Left lung (tissue), 10 donors: Measurements from ENCODE around the gene INSYN2B. TPM values are rescaled to one million over a fixed set of nuclear protein-coding genes. Genes with fewer than 3 reads are reported as not detected.

Source experiments
- ATAC-seq: fragments of 200-7000 bp; cut with Tn5 transposase; one replicate; pipeline ENCODE4 v1.9.1; 2020; ENCODE audit warnings: moderate library complexity
- DNase-seq, 4 donors: peaks; one replicate each; pipeline ENCODE4 v3.0.0-alpha.2; 2013 to 2020
- H3K27ac ChIP-seq, 2 donors: fragments of 200-600 bp; sonication (generic) in 1 of 2; one replicate each; pipeline versions ENCODE4 v1.5.0 to v1.8.0; 2020 to 2021
- H3K27me3 ChIP-seq, 2 donors: fragments of 200-600 bp; sonication (generic) in 1 of 2; one replicate each; pipeline versions ENCODE4 v1.5.0 to v1.8.0; 2020 to 2021
- H3K36me3 ChIP-seq, 2 donors: fragments of 200-600 bp; sonication (generic) in 1 of 2; one replicate each; pipeline versions ENCODE4 v1.5.0 to v1.8.0; 2020 to 2021
- H3K4me1 ChIP-seq, 2 donors: fragments of 200-600 bp; one replicate each; pipeline ENCODE4 v1.8.0; 2021
- H3K4me3 ChIP-seq, 2 donors: fragments of 200-600 bp; sonication (generic) in 1 of 2; one replicate each; pipeline versions ENCODE4 v1.5.0 to v1.8.0; 2020 to 2021; ENCODE audit warnings: mild to moderate bottlenecking in 1 of 2
- H3K9me3 ChIP-seq, 2 donors: fragments of 200-600 bp; sonication (generic) in 1 of 2; one replicate each; pipeline versions ENCODE4 v1.5.0 to v1.8.0; 2020 to 2021
- intact Hi-C, 2 donors: fragments of 100-400 bp; cut with DNase I; formaldehyde crosslinking; loops; one replicate each; pipeline versions ENCODE4 v1.11.2 to v1.14.2; 2022
- polyA plus RNA-seq, 6 donors: library from polyadenylated mRNA; unstranded; fragments of 120-200 nt; gene quantifications; one replicate each; pipeline ENCODE4 v1.2.1, GENCODE V29; 2013; ENCODE audit not compliant: insufficient read length in 6 of 6
- total RNA-seq, 2 donors: library from RNA; stranded (reverse); fragmentation: NEBNext Ultra II Directional; extraction: Animal tissue kit (Norgen Biotek cat#: 25700); gene quantifications; one replicate each; pipeline ENCODE4 v1.2.1, GENCODE V29; 2021
- TF ChIP-seq, protein P1 (sequence below), 2 donors: fragments of 200-600 bp; sonication (generic) in 1 of 2; IDR thresholded peaks; one replicate each; pipeline versions ENCODE4 v1.5.0 to v1.8.0; 2021; ENCODE audit warnings: antibody characterized with exemption in 2 of 2
- donor health status: DM: no; HTN: yes; CAD: no.
- donor health status: DM: no; HTN: no; CAD: no.

The INSYN2B gene
- total and polyA plus RNA-seq, 8 donors = 0.10 to 7.0 (median 4.2) TPM

DNA sequence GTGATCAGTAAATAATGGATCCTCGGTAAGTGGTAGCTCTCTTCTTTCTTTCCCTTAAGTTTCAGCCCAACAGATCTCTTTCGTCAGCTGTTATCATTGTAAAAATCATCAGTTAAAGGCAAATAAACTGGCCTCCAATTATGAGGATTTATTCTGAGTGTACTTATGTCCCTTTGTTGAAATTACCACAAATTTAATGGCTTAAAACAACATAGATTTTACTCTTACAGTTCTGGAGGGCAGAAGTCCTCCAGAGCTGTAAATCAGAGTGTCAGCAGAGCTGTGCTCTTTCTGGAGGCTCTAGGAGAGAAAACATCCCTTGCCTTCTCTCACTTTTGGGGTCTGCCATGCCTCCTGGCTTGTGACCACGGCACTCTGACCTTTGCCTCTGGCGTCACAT, 104.6 kb downstream of the INSYN2B start:
- intact Hi-C loops = no loop called here
- DNase-seq (no peak), ATAC-seq (no peak)
- peaks cover 2 to 49% of the 10 kb centered on the region in 2 donors for H3K4me1 ChIP-seq
- no peaks in the 10 kb centered on the region for H3K27me3 ChIP-seq
- no peak overlapping the region for H3K4me3 ChIP-seq
- peak overlapping the region in 1 of 2 donors; percentile 73 for H3K27ac ChIP-seq
- TF ChIP-seq, protein P1, sequence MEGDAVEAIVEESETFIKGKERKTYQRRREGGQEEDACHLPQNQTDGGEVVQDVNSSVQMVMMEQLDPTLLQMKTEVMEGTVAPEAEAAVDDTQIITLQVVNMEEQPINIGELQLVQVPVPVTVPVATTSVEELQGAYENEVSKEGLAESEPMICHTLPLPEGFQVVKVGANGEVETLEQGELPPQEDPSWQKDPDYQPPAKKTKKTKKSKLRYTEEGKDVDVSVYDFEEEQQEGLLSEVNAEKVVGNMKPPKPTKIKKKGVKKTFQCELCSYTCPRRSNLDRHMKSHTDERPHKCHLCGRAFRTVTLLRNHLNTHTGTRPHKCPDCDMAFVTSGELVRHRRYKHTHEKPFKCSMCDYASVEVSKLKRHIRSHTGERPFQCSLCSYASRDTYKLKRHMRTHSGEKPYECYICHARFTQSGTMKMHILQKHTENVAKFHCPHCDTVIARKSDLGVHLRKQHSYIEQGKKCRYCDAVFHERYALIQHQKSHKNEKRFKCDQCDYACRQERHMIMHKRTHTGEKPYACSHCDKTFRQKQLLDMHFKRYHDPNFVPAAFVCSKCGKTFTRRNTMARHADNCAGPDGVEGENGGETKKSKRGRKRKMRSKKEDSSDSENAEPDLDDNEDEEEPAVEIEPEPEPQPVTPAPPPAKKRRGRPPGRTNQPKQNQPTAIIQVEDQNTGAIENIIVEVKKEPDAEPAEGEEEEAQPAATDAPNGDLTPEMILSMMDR (IDR thresholded peaks at IDR 0.05) = no peak
- H3K36me3 ChIP-seq = no peaks in the 10 kb centered on the region
- H3K9me3 ChIP-seq = no peaks in the 10 kb centered on the region

GRCh38 chr5:169875091-169875728, 105.1 kb downstream of the INSYN2B start:
- no peaks in the 10 kb centered on the region for H3K9me3 ChIP-seq
- H3K4me3 ChIP-seq = no peak overlapping the region
- TF ChIP-seq, protein P1 (IDR thresholded peaks at IDR 0.05) = no peak
- peak; percentile 63 for ATAC-seq
- peaks cover 2 to 49% of the 10 kb centered on the region in 2 donors for H3K4me1 ChIP-seq
- peak in 2 of 4 donors; percentile 33 to 63 for DNase-seq
- H3K27ac ChIP-seq = peak overlapping the region in 1 of 2 donors; percentile 73
- intact Hi-C loops = no loop called here
- no peaks in the 10 kb centered on the region for H3K36me3 ChIP-seq
- H3K27me3 ChIP-seq = no peaks in the 10 kb centered on the region

- Histone ChIP-seq H3K4me1 (peaks cover 2 to 48% of the 10 kb centered on the region in 2 donors), H3K36me3 (no peaks in the 10 kb centered on the region), H3K4me3 (no peak overlapping the region), H3K27me3 (no peaks in the 10 kb centered on the region), H3K27ac (peak overlapping the region in 1 of 2 donors; percentile 73), H3K9me3 (no peaks in the 10 kb centered on the region)
- TF ChIP-seq, protein P1 (IDR thresholded peaks at IDR 0.05) = no peak
- ATAC-seq (peak; percentile 53), DNase-seq (no peak)
- intact Hi-C loops = no loop called here
Measured at GRCh38 chr5:169874621-169875020, 105.7 kb downstream of the INSYN2B start.

DNA sequence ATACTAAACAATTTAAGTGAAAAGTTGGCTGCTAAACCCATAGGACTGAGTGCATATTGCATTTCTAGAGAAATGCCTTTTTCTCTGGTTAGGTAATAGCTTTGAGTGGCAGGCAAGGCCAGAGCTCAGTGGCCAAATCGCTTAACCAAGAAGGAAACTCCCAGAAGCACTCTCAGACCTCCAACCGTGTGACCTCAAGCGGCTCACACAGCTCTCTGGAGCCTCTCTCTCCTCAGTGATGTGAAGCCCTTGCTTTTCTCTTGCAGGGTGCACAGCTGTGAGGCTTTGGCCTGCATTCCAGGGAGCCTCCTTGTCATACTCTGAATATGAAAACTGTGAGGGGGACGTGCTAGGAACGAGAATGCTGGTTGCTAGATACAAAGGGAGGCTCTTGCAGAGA, 106.7 kb downstream of the INSYN2B start:
- H3K9me3 ChIP-seq = no peaks in the 10 kb centered on the region
- no peak overlapping the region for H3K4me3 ChIP-seq
- ATAC-seq (peak; percentile 66), DNase-seq (peak in 1 of 4 donors; percentile 20)
- TF ChIP-seq, protein P1 (IDR thresholded peaks at IDR 0.05) = no peak
- H3K4me1 ChIP-seq = peaks cover 2 to 44% of the 10 kb centered on the region in 2 donors
- H3K36me3 ChIP-seq = no peaks in the 10 kb centered on the region
- H3K27ac ChIP-seq = peak overlapping the region in 1 of 2 donors; percentile 73
- H3K27me3 ChIP-seq = no peaks in the 10 kb centered on the region
- intact Hi-C loops = no loop called here

DNA sequence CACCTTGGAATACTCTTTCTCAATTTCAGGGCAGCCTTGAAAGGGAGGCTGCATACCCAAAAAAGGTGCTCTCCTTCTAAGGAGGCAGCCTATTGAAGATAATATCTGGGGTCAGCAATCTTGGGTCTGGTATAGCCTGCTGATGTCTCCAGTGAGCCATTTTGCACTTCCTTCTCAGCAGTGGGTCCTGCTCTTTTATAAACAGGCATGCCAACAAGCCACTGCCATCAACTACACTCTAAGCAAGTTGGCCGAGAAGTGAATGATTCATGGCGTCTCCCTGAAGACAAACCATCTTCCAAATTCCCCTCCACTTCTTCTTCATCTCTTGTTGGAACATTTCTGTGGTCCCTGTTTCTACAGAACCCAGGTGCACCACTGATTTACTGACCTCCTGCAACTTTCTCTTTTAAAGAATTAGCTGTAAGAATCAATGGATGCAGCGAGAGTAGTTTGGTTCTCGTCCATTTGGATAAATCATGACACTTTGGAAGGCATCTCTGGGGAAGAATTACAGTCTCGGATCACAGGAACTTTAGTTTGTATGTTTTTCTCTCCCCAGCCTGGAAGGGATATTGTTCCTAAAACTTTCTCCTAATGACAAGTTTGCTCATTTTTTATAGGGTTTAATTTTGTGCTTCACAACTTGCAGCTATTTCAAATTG, 108.3 kb downstream of the INSYN2B start:
- DNase-seq = no peak
- no peaks in the 10 kb centered on the region for H3K36me3 ChIP-seq
- no peak overlapping the region for H3K27ac ChIP-seq
- intact Hi-C loops = no loop called here
- H3K9me3 ChIP-seq = no peaks in the 10 kb centered on the region
- TF ChIP-seq, protein P1 (IDR thresholded peaks at IDR 0.05) = no peak
- ATAC-seq = no peak
- H3K27me3 ChIP-seq = no peaks in the 10 kb centered on the region
- no peak overlapping the region for H3K4me3 ChIP-seq
- H3K4me1 ChIP-seq = peaks cover 2 to 43% of the 10 kb centered on the region in 2 donors
